Stimulated activated naive CD8-positive, alpha-beta T cell treated with anti-CD3 and anti-CD28 coated beads, Interleukin-15, amount 100 ng/mL, for 72 hours (primary cell): Measurements from ENCODE around the gene KCNK3.

Source experiments
- ATAC-seq: fragments of 150-1000 bp; cut with Tn5 transposase; 2 replicates; pipeline ENCODE4 v1.10.0; 2021; ENCODE audit warnings: mild to moderate bottlenecking, moderate library complexity
- DNase-seq, 2 donors: peaks; one replicate each; pipeline ENCODE4 v3.0.0; 2021 to 2022
- H3K27ac Mint-ChIP-seq, 2 donors: one replicate each; pipeline ENCODE4 v1.8.0; 2022; ENCODE audit warnings: mild to moderate bottlenecking in 2 of 2, mixed read lengths in 2 of 2, moderate library complexity in 2 of 2
- H3K27me3 Mint-ChIP-seq: one replicate; pipeline ENCODE4 v1.8.0; 2022; ENCODE audit warnings: mixed read lengths
- H3K4me1 Mint-ChIP-seq: one replicate; pipeline ENCODE4 v1.8.0; 2022; ENCODE audit warnings: mild to moderate bottlenecking, mixed read lengths
- H3K4me3 Mint-ChIP-seq, 2 donors: one replicate each; pipeline ENCODE4 v1.8.0; 2022; ENCODE audit warnings: mild to moderate bottlenecking in 2 of 2, mixed read lengths in 2 of 2, moderate library complexity in 1 of 2
- H3K9me3 Mint-ChIP-seq, 2 donors: one replicate each; pipeline ENCODE4 v1.8.0; 2022; ENCODE audit warnings: mixed read lengths in 2 of 2

Gene KCNK3

GRCh38 chr2:26723991-26724750 is 31.6 kb downstream of the KCNK3 start:
- H3K27me3 Mint-ChIP-seq: peaks cover 21% of the 10 kb centered on the region
- DNase-seq (no peak), ATAC-seq (no peak)
- H3K4me1 Mint-ChIP-seq: no peaks in the 10 kb centered on the region
- H3K4me3 Mint-ChIP-seq: no peak overlapping the region
- H3K9me3 Mint-ChIP-seq: no peaks in the 10 kb centered on the region
- no peak overlapping the region for H3K27ac Mint-ChIP-seq

GRCh38 chr2:26724784-26725520 is 32.4 kb downstream of the KCNK3 start:
- Mint-ChIP-seq H3K27ac (no peak overlapping the region), H3K27me3 (peaks cover 22% of the 10 kb centered on the region), H3K9me3 (no peaks in the 10 kb centered on the region), H3K4me3 (no peak overlapping the region), H3K4me1 (no peaks in the 10 kb centered on the region)
- DNase-seq: no peak
- ATAC-seq: peak; percentile 31

- no peak for DNase-seq
- H3K4me3 Mint-ChIP-seq: no peak overlapping the region
- no peak for ATAC-seq
- peaks cover 24% of the 10 kb centered on the region for H3K27me3 Mint-ChIP-seq
- no peaks in the 10 kb centered on the region for H3K4me1 Mint-ChIP-seq
- no peak overlapping the region for H3K27ac Mint-ChIP-seq
- no peaks in the 10 kb centered on the region for H3K9me3 Mint-ChIP-seq
These were observed 32.9 kb downstream of the KCNK3 start for GRCh38 chr2:26725521-26725820.

- no peak overlapping the region for H3K4me3 Mint-ChIP-seq
- no peak overlapping the region for H3K27ac Mint-ChIP-seq
- DNase-seq: no peak
- peaks cover 4% of the 10 kb centered on the region for H3K4me1 Mint-ChIP-seq
- H3K9me3 Mint-ChIP-seq: no peaks in the 10 kb centered on the region
- peaks cover 31% of the 10 kb centered on the region for H3K27me3 Mint-ChIP-seq
- ATAC-seq: no peak
These were observed 33.7 kb downstream of the KCNK3 start for GRCh38 chr2:26726228-26726627.

- DNase-seq (no peak), ATAC-seq (peak; percentile 37)
- Mint-ChIP-seq H3K4me1 (peaks cover 4% of the 10 kb centered on the region), H3K9me3 (no peaks in the 10 kb centered on the region), H3K27ac (no peak overlapping the region), H3K4me3 (peak overlapping the region in 1 of 2 donors; percentile 61), H3K27me3 (peaks cover 33% of the 10 kb centered on the region)
These were observed 35.4 kb downstream of the KCNK3 start for GRCh38 chr2:26727641-26728561.

- ATAC-seq: no peak
- H3K27me3 Mint-ChIP-seq: peaks cover 33% of the 10 kb centered on the region
- H3K4me1 Mint-ChIP-seq: peaks cover 4% of the 10 kb centered on the region
- no peak for DNase-seq
- H3K27ac Mint-ChIP-seq: no peak overlapping the region
- H3K4me3 Mint-ChIP-seq: no peak overlapping the region
- H3K9me3 Mint-ChIP-seq: no peaks in the 10 kb centered on the region
These were observed 36.8 kb downstream of the KCNK3 start for GRCh38 chr2:26729311-26729710.

- Mint-ChIP-seq H3K4me3 (no peak overlapping the region), H3K27me3 (peaks cover 33% of the 10 kb centered on the region), H3K4me1 (peaks cover 4% of the 10 kb centered on the region), H3K27ac (no peak overlapping the region), H3K9me3 (no peaks in the 10 kb centered on the region)
- DNase-seq (no peak), ATAC-seq (no peak)
These were observed 38.2 kb downstream of the KCNK3 start for GRCh38 chr2:26730549-26731344.

GRCh38 chr2:26731714-26732113 is 39.2 kb downstream of the KCNK3 start:
- peaks cover 4% of the 10 kb centered on the region for H3K4me1 Mint-ChIP-seq
- no peak for ATAC-seq
- DNase-seq: no peak

GRCh38 chr2:26732446-26732845 is 39.9 kb downstream of the KCNK3 start:
- Mint-ChIP-seq H3K27ac (no peak overlapping the region), H3K27me3 (peaks cover 28% of the 10 kb centered on the region), H3K4me3 (no peak overlapping the region), H3K9me3 (no peaks in the 10 kb centered on the region), H3K4me1 (peaks cover 4% of the 10 kb centered on the region)
- ATAC-seq: no peak
- no peak for DNase-seq

More at GRCh38 chr2:26731714-26732113, 39.2 kb downstream of the KCNK3 start:
- Mint-ChIP-seq H3K9me3 (no peaks in the 10 kb centered on the region), H3K27ac (no peak overlapping the region), H3K4me3 (no peak overlapping the region), H3K27me3 (peaks cover 33% of the 10 kb centered on the region)

- Mint-ChIP-seq H3K27me3 (peaks cover 19% of the 10 kb centered on the region), H3K9me3 (no peaks in the 10 kb centered on the region), H3K4me1 (peaks cover 4% of the 10 kb centered on the region), H3K27ac (no peak overlapping the region), H3K4me3 (no peak overlapping the region)
- ATAC-seq: no peak
- no peak for DNase-seq
These were observed 40.9 kb downstream of the KCNK3 start for GRCh38 chr2:26733413-26733812.

- Mint-ChIP-seq H3K9me3 (no peaks in the 10 kb centered on the region), H3K4me3 (no peak overlapping the region), H3K4me1 (peaks cover 4% of the 10 kb centered on the region), H3K27me3 (peaks cover 11% of the 10 kb centered on the region), H3K27ac (no peak overlapping the region)
- ATAC-seq (no peak), DNase-seq (no peak)
These were observed 42.6 kb downstream of the KCNK3 start for GRCh38 chr2:26735097-26735496.

- Mint-ChIP-seq H3K9me3 (no peaks in the 10 kb centered on the region), H3K4me1 (peaks cover 10% of the 10 kb centered on the region), H3K27ac (no peak overlapping the region), H3K27me3 (peaks cover 4% of the 10 kb centered on the region), H3K4me3 (no peak overlapping the region)
- no peak for ATAC-seq
- DNase-seq: no peak
These were observed 43.5 kb downstream of the KCNK3 start for GRCh38 chr2:26735883-26736588.

GRCh38 chr2:26737221-26737620 is 44.7 kb downstream of the KCNK3 start:
- ATAC-seq (no peak), DNase-seq (no peak)
- Mint-ChIP-seq H3K4me3 (no peak overlapping the region), H3K9me3 (no peaks in the 10 kb centered on the region), H3K27me3 (no peaks in the 10 kb centered on the region), H3K27ac (no peak overlapping the region), H3K4me1 (peaks cover 12% of the 10 kb centered on the region)

GRCh38 chr2:26738481-26738880 is 46.0 kb downstream of the KCNK3 start:
- H3K4me3 Mint-ChIP-seq: no peak overlapping the region
- H3K27ac Mint-ChIP-seq: no peak overlapping the region
- ATAC-seq: no peak

More at GRCh38 chr2:26738481-26738880, 46.0 kb downstream of the KCNK3 start:
- no peaks in the 10 kb centered on the region for H3K9me3 Mint-ChIP-seq
- H3K4me1 Mint-ChIP-seq: peaks cover 12% of the 10 kb centered on the region
- H3K27me3 Mint-ChIP-seq: no peaks in the 10 kb centered on the region
- DNase-seq: no peak
